Stimulated activated naive CD8-positive, alpha-beta T cell treated with anti-CD3 and anti-CD28 coated beads, Interleukin-15, amount 100 ng/mL, for 72 hours (primary cell): ENCODE data around the gene STT3B.

ENCODE experiments used
- ATAC-seq: fragments of 150-1000 bp; cut with Tn5 transposase; 2 replicates; pipeline ENCODE4 v1.10.0; 2021; ENCODE audit warnings: mild to moderate bottlenecking, moderate library complexity
- DNase-seq, 2 donors: peaks; one replicate each; pipeline ENCODE4 v3.0.0; 2021 to 2022
- H3K27ac Mint-ChIP-seq, 2 donors: one replicate each; pipeline ENCODE4 v1.8.0; 2022; ENCODE audit warnings: mild to moderate bottlenecking in 2 of 2, mixed read lengths in 2 of 2, moderate library complexity in 2 of 2
- H3K27me3 Mint-ChIP-seq: one replicate; pipeline ENCODE4 v1.8.0; 2022; ENCODE audit warnings: mixed read lengths
- H3K4me1 Mint-ChIP-seq: one replicate; pipeline ENCODE4 v1.8.0; 2022; ENCODE audit warnings: mild to moderate bottlenecking, mixed read lengths
- H3K4me3 Mint-ChIP-seq, 2 donors: one replicate each; pipeline ENCODE4 v1.8.0; 2022; ENCODE audit warnings: mild to moderate bottlenecking in 2 of 2, mixed read lengths in 2 of 2, moderate library complexity in 1 of 2
- H3K9me3 Mint-ChIP-seq, 2 donors: one replicate each; pipeline ENCODE4 v1.8.0; 2022; ENCODE audit warnings: mixed read lengths in 2 of 2

The STT3B gene

GRCh38 chr3:31661286-31661685, 128.6 kb downstream of the STT3B start:
- ATAC-seq (no peak), DNase-seq (no peak)
- H3K4me3 Mint-ChIP-seq = no peak overlapping the region
- H3K9me3 Mint-ChIP-seq = peaks cover 24 to 26% of the 10 kb centered on the region in 2 donors
- no peaks in the 10 kb centered on the region for H3K27me3 Mint-ChIP-seq
- H3K27ac Mint-ChIP-seq = no peak overlapping the region
- no peaks in the 10 kb centered on the region for H3K4me1 Mint-ChIP-seq

GRCh38 chr3:31661993-31662670, 129.4 kb downstream of the STT3B start:
- no peak overlapping the region for H3K4me3 Mint-ChIP-seq
- H3K4me1 Mint-ChIP-seq = no peaks in the 10 kb centered on the region
- no peak for DNase-seq
- H3K27ac Mint-ChIP-seq = peak overlapping the region in 1 of 2 donors; percentile 5
- no peak for ATAC-seq
- no peaks in the 10 kb centered on the region for H3K27me3 Mint-ChIP-seq
- H3K9me3 Mint-ChIP-seq = peaks cover 15 to 21% of the 10 kb centered on the region in 2 donors

- ATAC-seq = no peak
- H3K9me3 Mint-ChIP-seq = peaks cover 0 to 3% of the 10 kb centered on the region in 2 donors
Measured at GRCh38 chr3:31664031-31664430, 131.3 kb downstream of the STT3B start.

GRCh38 chr3:31667582-31667981, 134.9 kb downstream of the STT3B start:
- H3K9me3 Mint-ChIP-seq = peaks cover 0 to 7% of the 10 kb centered on the region in 2 donors
- H3K27me3 Mint-ChIP-seq = no peaks in the 10 kb centered on the region
- DNase-seq (no peak), ATAC-seq (no peak)
- no peak overlapping the region for H3K4me3 Mint-ChIP-seq
- no peak overlapping the region for H3K27ac Mint-ChIP-seq
- no peaks in the 10 kb centered on the region for H3K4me1 Mint-ChIP-seq

More at GRCh38 chr3:31664031-31664430, 131.3 kb downstream of the STT3B start:
- Mint-ChIP-seq H3K4me1 (no peaks in the 10 kb centered on the region), H3K27me3 (no peaks in the 10 kb centered on the region), H3K27ac (no peak overlapping the region), H3K4me3 (no peak overlapping the region)
- no peak for DNase-seq

GRCh38 chr3:31668242-31668641, 135.5 kb downstream of the STT3B start:
- no peaks in the 10 kb centered on the region for H3K27me3 Mint-ChIP-seq
- no peaks in the 10 kb centered on the region for H3K4me1 Mint-ChIP-seq
- H3K4me3 Mint-ChIP-seq = no peak overlapping the region
- no peak overlapping the region for H3K27ac Mint-ChIP-seq
- ATAC-seq = no peak
- no peak for DNase-seq
- peaks cover 0 to 7% of the 10 kb centered on the region in 2 donors for H3K9me3 Mint-ChIP-seq

- no peaks in the 10 kb centered on the region for H3K27me3 Mint-ChIP-seq
- H3K4me3 Mint-ChIP-seq = no peak overlapping the region
- no peak for ATAC-seq
- peaks cover 0 to 7% of the 10 kb centered on the region in 2 donors for H3K9me3 Mint-ChIP-seq
- H3K4me1 Mint-ChIP-seq = no peaks in the 10 kb centered on the region
- no peak overlapping the region for H3K27ac Mint-ChIP-seq
- DNase-seq = no peak
Measured at GRCh38 chr3:31670136-31670535, 137.4 kb downstream of the STT3B start.

GRCh38 chr3:31670722-31671121, 138.0 kb downstream of the STT3B start:
- peaks cover 0 to 7% of the 10 kb centered on the region in 2 donors for H3K9me3 Mint-ChIP-seq
- H3K27ac Mint-ChIP-seq = no peak overlapping the region
- ATAC-seq = no peak
- no peak for DNase-seq
- H3K4me1 Mint-ChIP-seq = no peaks in the 10 kb centered on the region
- no peaks in the 10 kb centered on the region for H3K27me3 Mint-ChIP-seq
- H3K4me3 Mint-ChIP-seq = no peak overlapping the region

GRCh38 chr3:31671451-31671850, 138.7 kb downstream of the STT3B start:
- H3K4me1 Mint-ChIP-seq = no peaks in the 10 kb centered on the region
- no peaks in the 10 kb centered on the region for H3K27me3 Mint-ChIP-seq
- DNase-seq (no peak), ATAC-seq (no peak)
- H3K9me3 Mint-ChIP-seq = peaks cover 0 to 7% of the 10 kb centered on the region in 2 donors
- H3K4me3 Mint-ChIP-seq = no peak overlapping the region
- peak overlapping the region in 1 of 2 donors; percentile 15 for H3K27ac Mint-ChIP-seq

- H3K4me3 Mint-ChIP-seq = no peak overlapping the region
- no peak for ATAC-seq
- no peak overlapping the region for H3K27ac Mint-ChIP-seq
- no peak for DNase-seq
- peaks cover 0 to 7% of the 10 kb centered on the region in 2 donors for H3K9me3 Mint-ChIP-seq
- H3K27me3 Mint-ChIP-seq = no peaks in the 10 kb centered on the region
- H3K4me1 Mint-ChIP-seq = no peaks in the 10 kb centered on the region
Measured at GRCh38 chr3:31671976-31672375, 139.3 kb downstream of the STT3B start.

- H3K4me1 Mint-ChIP-seq = peaks cover 3% of the 10 kb centered on the region
- H3K4me3 Mint-ChIP-seq = no peak overlapping the region
- H3K9me3 Mint-ChIP-seq = peaks cover 0 to 7% of the 10 kb centered on the region in 2 donors
- no peak overlapping the region for H3K27ac Mint-ChIP-seq
- DNase-seq (no peak), ATAC-seq (no peak)
- H3K27me3 Mint-ChIP-seq = no peaks in the 10 kb centered on the region
Measured at GRCh38 chr3:31673950-31674349, 141.2 kb downstream of the STT3B start.

GRCh38 chr3:31676556-31676955, 143.8 kb downstream of the STT3B start:
- Mint-ChIP-seq H3K9me3 (no peaks in the 10 kb centered on the region), H3K4me1 (peaks cover 5% of the 10 kb centered on the region)

GRCh38 chr3:31680072-31680870, 147.5 kb downstream of the STT3B start:
- peaks cover 5% of the 10 kb centered on the region for H3K4me1 Mint-ChIP-seq
- no peak for ATAC-seq
- no peaks in the 10 kb centered on the region for H3K9me3 Mint-ChIP-seq
- H3K27ac Mint-ChIP-seq = no peak overlapping the region
- H3K27me3 Mint-ChIP-seq = no peaks in the 10 kb centered on the region
- no peak overlapping the region for H3K4me3 Mint-ChIP-seq
- no peak for DNase-seq

More at GRCh38 chr3:31676556-31676955, 143.8 kb downstream of the STT3B start:
- ATAC-seq (no peak), DNase-seq (no peak)
- Mint-ChIP-seq H3K27me3 (no peaks in the 10 kb centered on the region), H3K27ac (no peak overlapping the region), H3K4me3 (no peak overlapping the region)
